Measurements from ENCODE around the gene HRH3.

The HRH3 gene

DNA sequence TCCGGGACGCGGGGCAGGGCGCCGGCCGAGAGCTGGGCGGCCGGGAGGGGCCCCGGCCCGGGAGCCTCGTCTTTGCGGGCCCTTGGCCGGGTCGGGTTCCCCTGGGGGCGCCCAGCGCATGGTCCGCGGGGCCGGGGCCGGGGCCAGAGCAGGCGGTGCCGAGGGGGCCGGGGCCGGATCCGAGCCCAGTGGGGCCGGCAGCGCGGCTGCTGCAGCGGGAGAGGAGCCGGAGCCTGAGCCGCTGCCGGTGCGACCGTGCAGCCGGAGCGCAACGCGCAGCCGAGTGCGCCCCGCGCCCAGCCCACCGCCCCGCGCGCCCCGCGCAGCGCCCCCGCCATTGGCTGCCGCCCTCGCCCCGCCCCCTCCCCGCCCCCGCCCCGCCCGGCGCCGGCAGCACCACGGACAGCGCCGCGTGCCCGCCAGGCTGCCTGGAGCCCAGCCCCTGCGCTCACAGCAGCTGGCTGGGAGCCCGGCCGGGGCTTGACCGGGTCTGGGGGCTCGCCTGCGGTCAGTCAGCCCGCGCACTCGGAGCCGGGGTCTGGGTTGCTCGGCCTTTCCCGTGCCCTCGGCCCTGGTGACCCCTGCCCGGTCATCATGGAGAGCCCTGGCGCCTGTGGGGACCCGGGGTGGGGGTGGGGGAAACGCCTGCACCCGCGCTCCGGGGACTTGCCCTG is at the start of gene HRH3:
TSS of gene HRH3 (minus strand) at position 287 of the 674 bp plus-strand sequence. CDS start 308 bp downstream, outside the sequence.
- DNase-seq, result peak; percentile 66

- DNase-seq, result no peak
Observed at GRCh38 chr20:62269871-62270270, 49.8 kb upstream of the HRH3 start.

DNA sequence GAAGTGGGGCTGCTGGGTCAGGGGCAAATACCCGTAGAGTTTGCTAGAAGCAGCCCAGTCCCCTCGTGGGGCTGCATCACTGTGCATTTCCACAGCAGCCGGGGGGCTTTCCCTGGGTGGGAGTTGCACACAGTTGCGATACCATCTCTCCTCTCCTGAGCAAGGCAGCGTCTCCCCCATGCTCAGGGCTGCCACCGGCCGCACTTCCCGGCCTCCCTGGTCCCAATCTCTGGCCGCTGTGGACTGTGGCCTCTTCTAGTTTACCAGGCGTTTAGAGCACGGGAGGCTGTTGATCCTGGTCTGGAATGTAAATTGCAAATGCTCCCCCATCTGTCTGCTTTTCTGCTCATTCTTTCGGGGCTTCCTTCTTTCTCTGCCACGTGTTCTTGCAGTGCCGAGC is 49.3 kb upstream of the HRH3 start:
- DNase-seq, result no peak

DNA sequence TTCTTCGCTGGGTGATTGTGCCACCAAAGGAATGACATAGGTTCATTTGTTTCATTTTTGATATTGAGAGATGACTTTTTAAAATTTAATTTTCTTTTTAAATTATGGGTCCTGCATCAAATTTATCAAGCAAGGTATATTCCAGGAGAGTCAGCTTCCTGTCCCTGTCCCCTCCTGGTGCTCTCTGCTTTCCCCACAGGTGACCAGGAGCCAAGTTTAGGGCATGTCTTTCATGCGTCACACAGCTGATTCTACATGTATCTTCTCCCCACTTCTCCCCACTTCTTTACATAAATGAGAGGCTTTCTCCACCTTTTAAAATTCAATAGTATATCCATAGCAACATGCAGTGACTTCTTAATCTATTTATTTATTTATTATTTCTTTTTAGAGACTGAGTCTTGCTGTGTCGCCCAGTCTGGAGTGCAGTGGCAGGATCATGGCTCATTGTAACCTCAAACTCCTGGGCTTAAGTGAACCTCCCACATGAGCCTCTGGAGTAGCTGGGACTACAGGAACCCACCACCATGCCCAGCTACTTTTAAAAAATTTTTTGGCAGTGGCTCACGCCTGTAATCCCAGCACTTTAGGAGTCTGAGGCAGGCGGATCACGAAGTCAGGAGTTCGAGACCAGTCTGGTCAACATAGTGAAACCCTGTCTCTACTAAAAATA is 48.3 kb upstream of the HRH3 start:
- no peak for DNase-seq

DNA sequence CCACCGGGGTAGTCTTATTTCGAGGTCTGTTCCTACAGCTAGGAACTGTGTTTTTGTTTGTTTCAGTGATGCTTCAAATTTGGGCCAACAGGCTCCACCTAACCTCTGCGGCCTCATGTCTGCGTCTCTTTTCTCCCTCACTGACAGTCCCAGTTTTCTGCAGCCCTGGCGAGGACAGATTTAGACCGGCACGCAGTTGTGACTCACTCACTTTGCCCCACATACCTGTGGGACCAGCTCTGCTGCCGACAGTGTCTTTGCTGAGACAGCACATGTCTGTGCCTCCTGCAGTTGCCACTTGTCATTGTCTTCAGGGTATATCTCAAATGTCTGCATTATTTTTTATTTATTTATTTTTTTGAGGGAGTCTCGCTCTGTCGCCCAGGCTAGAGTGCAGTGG is 47.5 kb upstream of the HRH3 start:
- no peak for DNase-seq

- DNase-seq, result no peak
Observed at GRCh38 chr20:62266851-62267250, 46.8 kb upstream of the HRH3 start.

GRCh38 chr20:62266340-62266739 is 46.3 kb upstream of the HRH3 start:
- DNase-seq, result no peak

GRCh38 chr20:62265365-62265764 is 45.3 kb upstream of the HRH3 start:
- DNase-seq, result no peak

- DNase-seq, result no peak
Observed at GRCh38 chr20:62263396-62263795, 43.3 kb upstream of the HRH3 start.

- DNase-seq, result no peak
Observed at GRCh38 chr20:62262064-62262463, 42.0 kb upstream of the HRH3 start.

DNA sequence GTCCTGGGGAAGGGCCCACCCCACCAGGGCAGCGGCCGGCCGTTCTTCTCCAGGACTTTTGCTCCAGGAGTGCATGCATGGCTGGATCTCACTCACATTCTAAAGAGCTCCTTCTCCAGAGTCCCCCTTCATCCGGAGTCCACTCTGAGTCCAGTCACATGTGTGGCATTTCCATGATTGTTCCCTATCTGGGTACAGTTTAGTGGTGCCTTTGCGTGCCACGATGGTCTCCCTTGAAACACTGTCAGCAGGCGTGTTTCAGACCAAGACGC is 39.2 kb upstream of the HRH3 start:
- no peak for DNase-seq

GRCh38 chr20:62258499-62259293 is 38.6 kb upstream of the HRH3 start:
- DNase-seq, result no peak

- no peak for DNase-seq
Observed at GRCh38 chr20:62255976-62256375, 35.9 kb upstream of the HRH3 start.

DNA sequence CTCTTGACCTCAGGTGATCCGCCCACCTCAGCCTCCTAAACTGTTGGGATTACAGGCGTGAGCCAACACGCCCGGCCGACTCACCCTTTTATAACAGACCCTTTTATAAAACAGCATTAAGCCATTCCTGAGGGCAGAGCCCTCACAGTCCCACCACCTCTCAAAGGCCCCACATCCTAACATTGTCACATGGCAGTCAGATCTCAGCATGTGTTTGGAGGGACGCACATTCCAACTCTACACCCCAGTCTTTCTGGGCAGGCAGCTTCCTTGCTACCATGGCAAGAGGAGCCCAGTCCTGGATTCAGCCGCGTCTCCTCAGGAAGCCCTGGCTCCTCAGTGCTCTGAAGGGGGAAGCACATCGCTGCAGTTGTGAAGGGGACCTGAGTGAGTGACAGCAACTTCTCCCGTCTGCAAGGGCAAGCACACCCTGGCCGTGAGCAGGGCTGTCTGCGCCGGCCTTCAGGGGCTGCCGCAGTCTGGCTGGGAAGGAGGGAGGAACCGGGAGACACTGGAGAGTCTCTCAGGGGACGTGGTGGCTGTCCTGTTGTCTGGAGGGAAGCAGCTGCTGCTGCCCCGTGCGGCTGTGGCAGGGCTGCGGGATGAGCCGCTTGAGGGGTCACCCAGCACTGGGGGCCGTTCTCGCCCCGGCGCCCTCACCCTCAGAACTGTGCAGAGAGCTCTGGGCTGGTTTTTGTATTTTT is 34.1 kb upstream of the HRH3 start:
- no peak for DNase-seq

DNA sequence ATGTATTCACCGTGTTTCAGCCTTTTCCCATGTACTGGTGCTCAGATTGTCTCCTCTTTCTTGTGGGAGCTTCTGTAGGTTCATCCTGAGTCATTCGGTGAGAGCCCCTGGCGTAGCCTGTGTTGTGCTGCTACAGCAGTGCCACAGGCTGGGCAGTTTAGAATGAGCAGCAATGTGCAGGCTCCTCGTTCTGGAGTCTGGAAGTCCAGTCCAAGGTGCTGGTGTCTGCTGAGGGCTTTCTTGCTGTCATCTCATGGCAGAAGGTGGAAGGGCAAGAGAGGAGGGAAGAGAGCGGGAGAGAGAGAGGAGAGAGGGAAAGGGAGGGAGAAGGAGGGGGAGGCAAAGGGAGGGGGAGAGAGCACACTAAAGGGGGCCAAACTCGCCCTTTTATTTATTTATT is 33.3 kb upstream of the HRH3 start:
- no peak for DNase-seq

DNA sequence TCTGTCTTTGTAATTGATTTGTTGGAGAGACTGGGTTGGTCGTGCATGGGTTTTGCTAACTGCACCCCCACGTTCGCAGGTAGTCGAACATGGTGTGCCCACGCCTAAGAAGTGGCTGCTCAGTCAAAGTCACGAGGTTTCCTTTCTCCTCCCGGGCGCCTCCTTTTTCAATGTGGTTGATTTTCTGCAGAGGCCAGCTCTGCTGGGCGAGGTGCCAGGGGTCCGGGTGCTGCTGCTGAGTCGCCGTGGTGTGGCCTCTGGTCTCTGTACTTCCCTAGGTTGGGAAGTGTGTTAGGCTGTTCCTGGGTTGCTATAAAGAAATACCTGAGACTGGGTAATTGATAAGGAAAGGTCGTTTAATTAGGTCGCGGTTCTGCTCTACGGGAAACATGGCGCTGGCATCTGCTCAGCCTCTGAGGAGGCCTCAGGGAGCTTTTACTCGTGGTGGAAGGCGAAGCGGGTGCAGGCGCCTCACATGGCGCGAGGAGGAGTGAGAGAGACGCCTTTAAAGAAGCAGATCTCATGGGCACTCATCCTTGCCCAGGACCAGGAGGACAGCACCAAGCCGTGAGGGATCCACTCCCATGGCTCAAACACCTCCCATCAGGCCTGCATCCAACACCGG is 32.4 kb upstream of the HRH3 start:
- no peak for DNase-seq

- DNase-seq, result no peak
Observed at GRCh38 chr20:62248890-62249560, 28.9 kb upstream of the HRH3 start.

DNA sequence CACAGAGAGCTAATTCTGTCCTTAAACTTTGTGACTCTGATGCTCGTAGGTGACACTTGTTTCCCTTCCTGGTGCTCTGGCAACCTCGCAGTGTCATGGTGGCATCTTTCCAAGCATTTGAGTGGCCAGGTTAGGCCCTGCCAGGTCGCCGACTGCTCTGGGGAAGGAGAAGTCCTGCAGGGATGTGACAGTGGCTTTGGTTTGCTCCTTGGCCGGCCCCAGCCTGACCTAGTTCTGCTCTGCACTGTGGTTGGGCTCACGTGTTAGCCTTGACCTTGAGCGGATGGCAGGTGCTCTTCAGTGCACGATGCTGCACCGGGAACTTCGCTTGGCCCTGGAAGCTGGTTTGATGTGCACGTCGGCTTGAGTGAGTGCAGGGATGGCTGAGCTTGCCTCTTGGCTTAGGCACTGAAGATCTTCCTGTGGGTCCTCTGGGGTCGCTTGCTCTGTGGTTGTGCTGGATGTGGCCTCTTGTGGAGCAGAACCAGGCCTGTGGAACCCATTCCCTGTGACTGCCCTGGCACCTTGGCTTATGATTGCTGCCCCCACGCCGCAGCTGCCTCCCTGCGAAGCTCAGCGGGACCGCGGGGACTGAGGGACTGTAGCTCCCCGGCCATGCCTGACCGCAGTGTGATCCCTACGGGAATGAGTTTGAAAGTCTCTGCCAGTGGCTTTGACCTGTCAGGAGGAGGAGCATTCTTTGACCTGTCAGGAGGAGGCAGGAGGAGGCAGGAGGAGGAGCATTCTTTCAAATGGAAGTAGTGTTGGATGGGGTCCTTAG is 27.0 kb upstream of the HRH3 start:
- DNase-seq, result no peak

GRCh38 chr20:62246431-62246830 is 26.4 kb upstream of the HRH3 start:
- DNase-seq, result no peak

DNA sequence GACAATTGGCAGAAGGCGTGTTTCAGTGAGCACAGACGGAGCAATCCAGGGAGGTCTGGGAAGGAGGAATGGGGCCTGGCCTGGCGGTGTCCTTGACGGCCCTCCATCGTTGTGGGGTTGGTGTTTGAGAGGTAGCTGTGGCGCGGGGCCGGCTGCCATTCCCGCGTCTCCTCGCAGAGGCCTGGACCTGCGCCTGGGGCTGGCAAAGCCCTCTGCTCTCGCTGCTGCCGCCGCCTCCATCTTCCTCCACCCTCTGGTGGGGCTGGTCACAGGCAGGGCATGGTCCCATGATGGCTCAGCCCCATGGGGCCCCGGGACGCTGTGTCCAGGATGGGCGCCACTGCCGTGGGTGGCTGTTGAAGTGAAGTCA is 25.8 kb upstream of the HRH3 start:
- no peak for DNase-seq

GRCh38 chr20:62244644-62245108 is 24.6 kb upstream of the HRH3 start:
- DNase-seq, result no peak

Measured in activated T-cell treated with anti-CD3 and anti-CD28 coated beads, Interleukin-2, amount 50 U/mL, for 1 hour (primary cell).